Measurements from ENCODE around the gene GAS6. TPM values are rescaled to one million over a fixed set of nuclear protein-coding genes. Genes with fewer than 3 reads are reported as not detected.
"Not testable (repeated sequence)": the region's sequence is repeated elsewhere in the genome, so short reads cannot be mapped to it uniquely, and the experiment has no call there.

Gene GAS6
- total RNA-seq, 1 donor from 2014 or later, result 1.4 TPM

- intact Hi-C loops (cut with micrococcal nuclease), result no loop called here
Observed at GRCh38 chr13:113793718-113794085, 70.2 kb downstream of the GAS6 start.

GRCh38 chr13:113792886-113793717 lies 70.8 kb downstream of the GAS6 start:
- intact Hi-C loops (cut with micrococcal nuclease), result no loop called here

GRCh38 chr13:113792236-113792770 lies 71.6 kb downstream of the GAS6 start:
- intact Hi-C loops (cut with micrococcal nuclease), result no loop called here

- intact Hi-C loops (cut with micrococcal nuclease), result no loop called here
Observed at GRCh38 chr13:113791761-113792160, 72.1 kb downstream of the GAS6 start.

GRCh38 chr13:113791226-113791625 lies 72.7 kb downstream of the GAS6 start:
- intact Hi-C loops (cut with micrococcal nuclease), result no loop called here

- intact Hi-C loops (cut with micrococcal nuclease), result not testable (repeated sequence)
Observed at GRCh38 chr13:113789931-113790330, 73.9 kb downstream of the GAS6 start.

- intact Hi-C loops (cut with micrococcal nuclease), result no loop called here
Observed at GRCh38 chr13:113789167-113789566, 74.7 kb downstream of the GAS6 start.

- intact Hi-C loops (cut with micrococcal nuclease), result no loop called here
Observed at GRCh38 chr13:113788413-113789135, 75.3 kb downstream of the GAS6 start.

GRCh38 chr13:113787694-113788093 lies 76.2 kb downstream of the GAS6 start:
- intact Hi-C loops (cut with micrococcal nuclease), result no loop called here

GRCh38 chr13:113786262-113786841 lies 77.5 kb downstream of the GAS6 start:
- intact Hi-C loops (cut with micrococcal nuclease), result no loop called here

- intact Hi-C loops (cut with micrococcal nuclease), result no loop called here
Observed at GRCh38 chr13:113785051-113786010, 78.5 kb downstream of the GAS6 start.

GRCh38 chr13:113784645-113785024 lies 79.2 kb downstream of the GAS6 start:
- intact Hi-C loops (cut with micrococcal nuclease), result no loop called here

- intact Hi-C loops (cut with micrococcal nuclease), result no loop called here
Observed at GRCh38 chr13:113783966-113784644, 79.8 kb downstream of the GAS6 start.

GRCh38 chr13:113783200-113783881 lies 80.5 kb downstream of the GAS6 start:
- intact Hi-C loops (cut with micrococcal nuclease), result no loop called here

GRCh38 chr13:113782472-113782871 lies 81.4 kb downstream of the GAS6 start:
- intact Hi-C loops (cut with micrococcal nuclease), result no loop called here

GRCh38 chr13:113781571-113781970 lies 82.3 kb downstream of the GAS6 start:
- intact Hi-C loops (cut with micrococcal nuclease), result no loop called here

GRCh38 chr13:113777311-113778260 lies 86.3 kb downstream of the GAS6 start:
- intact Hi-C loops (cut with micrococcal nuclease), result no loop called here

GRCh38 chr13:113776231-113777125 lies 87.4 kb downstream of the GAS6 start:
- intact Hi-C loops (cut with micrococcal nuclease), result no loop called here

Measured in T-helper 2 cell treated with Interferon-gamma antibody and Interleukin-4, amounts not matched to agents 100 ng/mL and 5 ng/mL, for 36 hours (primary cell).